H1 (cell line): Measurements from ENCODE around the gene RGS6.

ENCODE experiments used
- CBX5 ChIP-seq: fragments of 300-800, 300-1000 bp; sonication (generic); IDR thresholded peaks from 2 replicates; pipeline ENCODE4 v1.7.1; 2016; ENCODE audit warnings: antibody characterized with exemption, low read length, low read depth
- CTCF ChIP-seq, 3 experiments: IDR thresholded peaks; 1 replicate in 2 of 3; 2 replicates in 1 of 3; pipeline versions ENCODE4 v1.5.1 to v1.6.1; 2011; ENCODE audit warnings: low read length in 3 of 3, mild to moderate bottlenecking in 3 of 3, inconsistent platforms in 2 of 3, low read depth in 1 of 3, moderate library complexity in 1 of 3; ENCODE audit not compliant: insufficient read depth in 1 of 3; ENCODE audit errors: control extremely low read depth in 1 of 3
- EP300 ChIP-seq, 2 experiments: IDR thresholded peaks; 1 replicate in 1 of 2; 2 replicates in 1 of 2; pipeline ENCODE4 v1.6.1; 2011 to 2012; ENCODE audit warnings: low read depth in 2 of 2, low read length in 2 of 2, mild to moderate bottlenecking in 2 of 2, borderline replicate concordance in 1 of 2, inconsistent platforms in 1 of 2, moderate library complexity in 1 of 2
- HDAC2 ChIP-seq, 2 experiments: fragments of 300-600 bp in 1 of 2; sonication (generic) in 1 of 2; IDR thresholded peaks; 2 replicates each; pipeline ENCODE4 v1.6.1; 2011 to 2012; ENCODE audit warnings: low read depth in 2 of 2, low read length in 2 of 2, mild to moderate bottlenecking in 2 of 2, moderate library complexity in 2 of 2, borderline replicate concordance in 1 of 2, inconsistent platforms in 1 of 2
- PHF8 ChIP-seq: fragments of 200-600 bp; sonication (generic); conservative IDR thresholded peaks from 2 replicates; pipeline ENCODE4 v1.7.1; 2012; ENCODE audit warnings: low read depth, mild to moderate bottlenecking, inconsistent platforms, low read length, moderate library complexity
- RAD21 ChIP-seq, 2 experiments: IDR thresholded peaks in 1 of 2; conservative IDR thresholded peaks in 1 of 2; 2 replicates each; pipeline ENCODE4 v1.6.1; 2011; ENCODE audit warnings: low read depth in 2 of 2, low read length in 2 of 2, improper control_type of control experiment in 1 of 2, inconsistent platforms in 1 of 2, mild to moderate bottlenecking in 1 of 2, moderate library complexity in 1 of 2
- TEAD4 ChIP-seq: IDR thresholded peaks from 2 replicates; pipeline ENCODE4 v1.6.1; 2012; ENCODE audit warnings: low read depth, low read length, inconsistent platforms, mixed read lengths

- TF ChIP-seq CTCF (IDR thresholded peaks at IDR 0.05; ENCODE audit: control extremely low read depth in 1 of 3, insufficient read depth in 1 of 3, low read depth in 1 of 3, low read length in 3 of 3) (no peak), PHF8 (no peak), EP300 (IDR thresholded peaks at IDR 0.05; ENCODE audit: borderline replicate concordance in 1 of 2, low read depth in 2 of 2, low read length in 2 of 2) (no peak), TEAD4 (no peak), CBX5 (no peak), HDAC2 (IDR thresholded peaks at IDR 0.05; ENCODE audit: borderline replicate concordance in 1 of 2, low read depth in 2 of 2, low read length in 2 of 2) (no peak), RAD21 (IDR thresholded peaks at IDR 0.05 in 1 of 2, conservative IDR thresholded peaks at IDR 0.05 in 1 of 2; ENCODE audit: low read depth in 2 of 2, low read length in 2 of 2) (no peak)
Observed at GRCh38 chr14:72315714-72316113, 383.5 kb downstream of the RGS6 start.
